EH (cell line): ENCODE data around the gene OAF.
"Not testable (repeated sequence)": the region's sequence is repeated elsewhere in the genome, so short reads cannot be mapped to it uniquely, and the experiment has no call there.

Source experiments
- DNase-seq: peaks from one replicate; pipeline ENCODE4 v3.0.0-alpha.2; 2015; ENCODE audit warnings: low read depth

OAF gene

DNA sequence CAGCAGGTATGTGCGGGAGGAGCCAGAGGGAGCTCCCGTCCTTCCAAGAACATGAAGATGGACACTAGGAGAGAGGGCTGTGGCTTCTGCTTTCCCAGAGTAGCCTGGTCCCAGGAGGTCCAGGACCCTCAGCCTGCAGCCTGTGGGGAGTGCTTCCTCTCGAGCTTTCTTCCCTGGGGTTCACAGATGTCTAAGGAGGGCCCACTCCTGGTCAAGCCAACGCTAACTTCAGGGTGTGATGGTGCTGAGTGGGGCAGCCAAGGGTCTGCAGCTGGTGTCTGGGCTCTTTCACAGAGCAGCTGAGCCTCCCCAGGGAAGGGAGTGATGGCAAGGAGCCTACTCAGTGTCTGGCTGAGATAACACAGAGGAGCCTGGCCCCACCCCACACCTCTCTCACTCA lies 32.4 kb downstream of the OAF start:
- no peak for DNase-seq

DNA sequence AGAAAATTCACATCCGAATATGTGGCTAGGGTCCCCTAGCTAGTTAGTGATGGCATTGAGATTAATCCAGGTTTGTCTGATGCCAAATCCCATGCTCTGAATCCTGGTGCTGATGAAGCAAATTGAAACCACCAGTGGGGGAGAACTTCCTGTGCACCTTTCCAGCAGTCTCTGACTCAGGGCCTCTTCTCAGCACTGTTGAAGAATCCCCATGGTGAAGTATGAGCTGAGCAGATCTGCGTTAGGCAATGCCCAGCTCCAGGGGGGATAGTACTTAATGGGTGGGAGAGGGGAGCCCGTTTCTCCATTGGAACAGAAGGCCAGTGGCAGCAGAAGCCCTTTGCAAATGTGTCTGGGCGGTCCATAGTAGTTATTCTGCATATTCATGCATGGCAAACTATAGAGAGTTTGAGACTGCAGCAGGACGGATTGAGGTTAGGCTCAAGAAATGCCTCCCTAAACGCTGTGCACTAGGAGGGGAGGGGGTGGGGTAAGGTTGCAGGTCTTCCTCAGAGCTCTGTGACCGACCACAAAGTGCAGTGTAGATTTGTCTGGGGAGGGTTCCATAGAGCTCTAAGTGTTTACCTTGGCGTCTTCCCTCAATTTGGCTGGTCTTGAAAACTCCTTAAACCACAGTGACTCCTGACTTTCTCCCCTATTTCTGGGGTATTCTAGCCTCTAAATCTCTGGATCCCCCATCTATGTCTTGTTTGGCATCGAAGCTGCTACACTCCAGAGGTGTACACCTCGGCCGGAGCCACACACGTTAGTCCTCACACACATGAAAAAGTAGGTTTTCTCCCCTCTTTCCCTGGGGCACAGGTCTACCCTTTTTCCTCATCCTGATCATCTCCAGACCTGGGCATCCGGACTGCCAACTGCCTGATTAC lies 33.9 kb downstream of the OAF start:
- DNase-seq, result no peak

DNA sequence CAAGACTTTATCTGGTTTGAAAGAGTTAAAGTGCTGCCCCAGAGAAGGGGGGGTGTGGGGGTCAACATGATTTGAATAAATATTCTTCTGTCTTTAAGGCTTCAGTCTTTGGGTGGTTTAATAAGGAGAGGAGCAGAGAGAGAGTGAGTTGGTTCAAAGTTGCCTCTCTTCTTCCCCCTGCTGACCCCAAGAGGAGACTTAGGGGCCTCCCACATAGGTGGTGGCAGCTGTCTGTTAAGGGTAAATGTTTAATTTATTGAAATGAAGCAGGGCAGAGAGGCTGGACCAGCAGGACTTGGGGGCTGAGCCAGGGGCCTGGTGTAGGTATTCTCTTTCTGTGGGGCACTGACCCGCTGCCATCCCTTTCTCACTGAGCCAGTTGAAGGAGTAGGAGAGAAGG lies 34.6 kb downstream of the OAF start:
- DNase-seq, result no peak

DNA sequence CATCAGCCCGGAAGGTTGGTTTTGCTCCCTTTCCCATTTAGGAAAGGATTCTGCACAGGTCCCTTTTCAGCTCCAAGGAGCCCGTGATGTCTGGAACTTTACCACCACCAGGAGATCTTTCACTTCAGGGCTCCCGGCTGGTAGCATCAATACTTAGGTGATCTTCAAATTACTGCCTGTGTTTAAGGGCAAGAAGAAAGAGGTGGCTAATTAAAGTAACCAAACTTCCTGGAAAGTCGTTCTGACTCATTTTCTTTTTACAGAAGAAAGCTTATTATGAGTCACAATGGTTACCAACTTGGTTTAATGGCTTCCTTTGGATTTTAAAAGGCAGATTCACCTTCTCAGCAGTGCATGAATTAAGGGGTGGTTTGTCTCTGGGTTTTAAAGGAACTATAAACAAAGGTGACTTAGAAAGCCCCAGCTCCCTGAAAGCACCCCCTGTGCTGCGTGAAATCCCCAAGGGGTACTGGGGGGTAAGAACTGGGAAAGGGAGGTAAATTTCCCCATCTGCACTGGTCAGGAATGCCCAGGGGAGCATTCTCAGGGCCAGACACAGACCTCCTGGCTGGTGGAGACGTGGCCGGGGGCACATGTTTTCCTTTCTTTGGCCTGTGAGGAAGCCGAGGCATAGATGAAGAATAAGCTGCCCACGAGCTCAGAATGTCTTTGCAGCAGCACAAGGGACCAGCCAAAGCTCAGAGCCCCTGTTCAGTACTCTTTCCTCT lies 37.9 kb downstream of the OAF start:
- peak; percentile 65 for DNase-seq

DNA sequence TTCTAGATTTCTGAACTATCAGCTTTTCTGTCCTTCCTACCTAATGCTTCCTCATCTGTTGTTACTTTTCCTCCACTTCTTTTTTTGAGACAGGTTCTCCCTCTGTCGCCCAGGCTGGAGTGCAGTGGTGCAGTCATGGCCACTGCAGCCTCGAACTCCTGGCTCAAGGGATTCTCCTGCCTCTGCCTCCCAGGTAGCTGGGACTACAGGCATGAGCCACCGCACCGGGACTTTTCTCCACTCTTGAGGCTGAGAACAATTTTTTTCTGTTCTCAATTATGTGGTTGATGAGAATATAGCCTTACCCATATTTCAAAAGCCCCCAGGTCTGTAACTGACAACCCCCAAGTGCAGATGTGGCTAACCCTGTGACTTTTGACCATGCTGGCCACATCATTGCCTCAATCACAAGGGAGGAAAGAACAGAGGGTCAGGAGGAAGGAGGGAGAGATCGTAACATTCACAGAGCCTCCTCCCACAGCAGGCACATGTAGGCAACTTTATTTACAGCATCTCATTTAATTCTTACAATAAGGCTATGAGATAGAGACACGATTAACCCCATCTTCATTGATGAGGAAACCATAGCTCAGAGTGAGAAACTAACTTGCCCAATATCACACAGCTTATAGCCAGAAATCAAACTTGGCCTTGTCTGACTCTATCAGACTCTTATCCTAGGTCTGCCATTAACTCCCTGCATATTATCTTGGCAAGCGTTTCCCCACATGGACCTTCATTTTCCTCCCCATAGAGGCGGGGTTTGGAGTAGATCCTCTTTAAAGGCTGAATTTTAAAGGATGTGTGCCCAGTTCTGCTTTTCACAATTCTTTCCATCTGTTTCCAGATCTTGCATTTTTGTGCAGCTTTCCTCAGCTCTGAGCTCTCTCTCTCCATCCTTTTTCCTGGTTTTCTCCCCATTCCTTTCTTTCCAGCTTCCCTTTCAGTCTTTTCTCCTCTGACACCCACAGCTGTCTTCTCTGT lies 38.7 kb downstream of the OAF start:
- DNase-seq, result no peak

- not testable (repeated sequence) for DNase-seq
Observed at GRCh38 chr11:120253377-120253776, 42.5 kb downstream of the OAF start.

DNA sequence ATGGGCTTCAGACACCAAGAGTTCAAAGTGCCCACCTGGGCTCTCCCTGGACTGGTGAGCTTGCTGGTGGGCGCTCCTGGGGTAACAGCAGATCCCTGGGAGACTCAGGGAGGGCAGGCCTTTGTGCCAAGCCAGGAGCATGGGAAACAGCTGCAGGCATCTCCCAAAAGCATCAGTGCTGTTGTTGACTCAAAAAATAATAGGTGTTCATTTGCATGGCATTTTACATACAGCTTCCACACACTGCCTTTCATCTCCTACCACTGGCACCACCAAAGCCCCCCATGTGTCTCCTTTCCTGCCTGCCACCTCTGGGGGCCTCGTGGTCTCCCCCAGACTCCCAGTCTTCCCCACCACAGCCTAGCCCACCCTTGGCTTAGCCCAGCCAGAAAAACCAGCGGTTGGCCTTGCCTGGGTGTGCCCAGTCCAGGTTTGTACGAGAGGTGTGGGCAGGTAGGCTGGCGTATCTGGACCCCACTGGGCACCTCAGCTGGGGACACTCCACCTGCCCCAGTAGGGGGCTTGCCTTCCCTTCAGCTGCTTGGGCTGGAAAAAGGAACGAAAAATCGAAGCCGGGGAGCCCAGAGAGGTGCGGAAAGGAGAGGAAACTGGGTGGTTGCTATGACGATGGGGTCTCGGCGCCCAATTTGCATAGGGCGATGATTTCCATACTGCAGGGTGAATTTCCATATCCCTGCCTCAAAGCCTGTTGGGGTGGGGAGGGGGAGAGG lies 44.1 kb downstream of the OAF start:
- no peak for DNase-seq

DNA sequence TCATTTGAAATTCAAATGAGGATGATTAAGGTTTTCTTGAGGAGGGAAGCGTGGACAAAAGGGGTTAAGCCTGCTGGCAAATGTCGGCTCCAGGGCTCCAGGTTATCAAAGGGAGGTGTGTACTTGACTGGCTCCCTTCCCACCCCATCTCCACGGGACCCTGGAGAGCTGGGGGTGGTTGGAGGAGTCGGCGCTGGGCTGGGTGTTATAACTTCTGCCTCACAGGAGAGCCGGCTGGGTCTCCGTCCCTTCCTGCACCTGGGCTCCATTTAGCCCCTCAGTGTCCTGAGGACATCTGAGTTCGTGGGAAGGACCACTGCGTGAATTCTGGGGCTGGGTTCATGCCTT lies 44.7 kb downstream of the OAF start:
- no peak for DNase-seq

- no peak for DNase-seq
Observed at GRCh38 chr11:120256178-120256577, 45.3 kb downstream of the OAF start.

GRCh38 chr11:120256779-120257178 lies 45.9 kb downstream of the OAF start:
- DNase-seq, result no peak

- DNase-seq, result no peak
Observed at GRCh38 chr11:120257346-120257745, 46.5 kb downstream of the OAF start.

DNA sequence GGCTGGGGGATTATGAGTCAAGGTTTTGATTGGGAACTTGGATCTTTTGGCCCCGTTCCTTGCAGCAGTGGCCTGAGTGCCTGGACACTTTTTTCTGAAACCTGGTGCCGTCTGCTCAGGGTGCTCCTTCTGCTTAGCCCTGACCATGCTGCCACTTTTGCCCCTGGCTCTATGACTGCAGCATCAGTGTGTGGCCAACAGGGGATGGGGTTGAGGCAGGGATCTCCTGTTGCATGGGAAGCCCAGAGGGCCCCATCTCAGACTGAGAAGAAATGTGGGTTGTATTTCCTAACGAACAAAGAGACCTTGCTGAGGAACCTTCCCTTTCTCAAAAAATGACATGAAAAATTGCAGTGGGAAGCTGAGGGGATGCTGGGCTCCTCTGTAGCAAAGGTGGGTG lies 47.8 kb downstream of the OAF start:
- no peak for DNase-seq

DNA sequence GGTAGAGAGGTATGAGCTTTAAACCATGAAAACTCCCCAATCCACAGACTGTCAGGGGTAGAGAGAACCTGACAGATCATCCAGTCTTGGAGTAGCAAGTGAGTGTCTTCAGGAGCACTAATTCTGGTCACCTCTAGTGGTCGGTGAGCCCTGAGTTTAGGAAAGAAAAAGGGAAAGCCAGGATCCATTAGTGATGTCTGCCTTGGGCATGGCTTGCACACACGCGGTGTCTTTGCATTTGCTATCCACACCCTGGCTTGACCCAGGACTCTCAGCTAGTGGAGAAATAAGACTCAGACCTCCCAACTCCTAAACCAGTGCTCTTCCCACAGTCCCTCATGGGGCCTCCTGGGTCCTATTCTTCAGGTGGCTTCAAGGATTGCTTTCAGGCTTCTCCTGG lies 48.4 kb downstream of the OAF start:
- no peak for DNase-seq

- DNase-seq, result no peak
Observed at GRCh38 chr11:120259988-120260565, 49.2 kb downstream of the OAF start.

GRCh38 chr11:120260616-120261015 lies 49.8 kb downstream of the OAF start:
- DNase-seq, result no peak

DNA sequence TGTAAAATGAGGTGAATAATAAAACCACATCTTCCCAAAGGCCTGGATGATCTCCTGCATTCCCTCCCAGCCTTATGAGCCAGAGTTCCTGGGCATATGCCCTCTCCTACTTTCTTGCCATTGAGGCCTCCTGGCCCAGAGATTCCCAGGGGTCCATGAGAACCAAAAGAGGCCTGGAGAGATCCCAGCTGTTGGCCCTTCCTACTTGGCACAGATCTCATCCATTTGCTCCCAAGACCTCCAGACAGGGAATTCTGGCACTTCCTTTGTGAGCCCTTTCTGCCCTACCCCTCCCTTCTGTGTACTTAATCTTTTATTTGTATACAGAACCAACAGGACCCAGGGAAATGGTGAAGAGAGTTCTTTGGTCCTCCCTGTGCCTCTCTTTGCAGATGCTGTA lies 50.5 kb downstream of the OAF start:
- no peak for DNase-seq

DNA sequence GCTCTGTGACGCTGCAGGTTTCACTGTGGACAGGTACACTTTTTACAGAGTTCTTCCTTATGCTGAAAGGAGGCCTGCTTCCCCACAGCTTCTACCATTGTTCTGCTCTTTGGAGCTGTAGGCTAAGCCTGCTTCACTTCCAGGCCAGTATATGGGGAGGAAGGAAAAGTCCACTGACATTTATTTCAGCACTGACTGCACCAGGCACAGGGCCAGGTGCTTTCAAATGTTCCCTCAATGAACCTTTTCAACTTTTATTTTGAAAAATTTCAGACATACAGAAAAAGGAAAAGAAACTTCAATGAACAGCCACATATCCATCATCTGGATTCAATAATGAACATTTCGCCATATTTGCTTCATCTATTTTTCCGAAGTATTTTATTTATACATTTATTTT lies 51.1 kb downstream of the OAF start:
- DNase-seq, result no peak

- DNase-seq, result no peak
Observed at GRCh38 chr11:120267319-120267718, 56.5 kb downstream of the OAF start.

- no peak for DNase-seq
Observed at GRCh38 chr11:120268686-120269085, 57.9 kb downstream of the OAF start.

- DNase-seq, result no peak
Observed at GRCh38 chr11:120270386-120270785, 59.6 kb downstream of the OAF start.

GRCh38 chr11:120271672-120272071 lies 60.8 kb downstream of the OAF start:
- no peak for DNase-seq
